MCF 10A (cell line): ENCODE results near the gene C1orf50. TPM values are rescaled to one million over a fixed set of nuclear protein-coding genes. Genes with fewer than 3 reads are reported as not detected.
"Not testable (repeated sequence)": the region's sequence is repeated elsewhere in the genome, so short reads cannot be mapped to it uniquely, and the experiment has no call there.

ENCODE experiments used
- BruUV-seq: library from RNA; stranded (reverse); fragments of 400-500 nt; replicated peaks from 2 replicates; lab custom pipeline; 2021; lab: Mats Ljungman, UMichigan
- CTCF ChIA-PET: fragments of 300-600 bp; sonication (Branson Sonifier 250); formaldehyde crosslinking; extraction: SDS; loops from one replicate; lab custom pipeline; 2021; ENCODE audit warnings: antibody characterized with exemption, inconsistent platforms; lab: Yijun Ruan, JAX
- POLR2A ChIA-PET: fragments of 300-600, 350-650 bp; sonication (Branson Sonifier 250); formaldehyde crosslinking; extraction: SDS; loops from one replicate; lab custom pipeline; 2020; ENCODE audit warnings: antibody characterized with exemption, inconsistent platforms; lab: Yijun Ruan, JAX
- DNase-seq: peaks from one replicate; pipeline ENCODE4 v3.0.0-alpha.2; 2018; ENCODE audit not compliant: unreplicated experiment
- H3K27ac Mint-ChIP-seq: one replicate; pipeline ENCODE4 v1.8.0; 2022; ENCODE audit warnings: mild to moderate bottlenecking, low read depth, mixed read lengths; ENCODE audit not compliant: unreplicated experiment
- H3K27me3 Mint-ChIP-seq: one replicate; pipeline ENCODE4 v1.8.0; 2022; ENCODE audit warnings: mixed read lengths; ENCODE audit not compliant: insufficient read depth, unreplicated experiment
- H3K36me3 Mint-ChIP-seq: one replicate; pipeline ENCODE4 v1.8.0; 2022; ENCODE audit warnings: mild to moderate bottlenecking, moderate library complexity, mixed read lengths; ENCODE audit not compliant: insufficient read depth, unreplicated experiment
- H3K4me1 Mint-ChIP-seq: one replicate; pipeline ENCODE4 v1.8.0; 2022; ENCODE audit warnings: mixed read lengths; ENCODE audit not compliant: insufficient read depth, unreplicated experiment
- H3K4me3 Mint-ChIP-seq: one replicate; pipeline ENCODE4 v1.8.0; 2022; ENCODE audit warnings: mild to moderate bottlenecking, moderate library complexity, mixed read lengths; ENCODE audit not compliant: unreplicated experiment
- H3K9me3 Mint-ChIP-seq: one replicate; pipeline ENCODE4 v1.8.0; 2022; ENCODE audit warnings: mixed read lengths; ENCODE audit not compliant: unreplicated experiment
- CTCF ChIP-seq: fragments of 200-600 bp; IDR thresholded peaks from one replicate; pipeline ENCODE4 v1.8.0; 2022; ENCODE audit warnings: antibody characterized with exemption, mild to moderate bottlenecking; ENCODE audit not compliant: unreplicated experiment
- intact Hi-C: fragments of 100-400 bp; cut with micrococcal nuclease; formaldehyde crosslinking; loops from 2 replicates; pipeline ENCODE4 v1.14.1; 2022
- total RNA-seq: library from RNA; stranded (reverse); gene quantifications from 2 replicates; pipeline ENCODE4 v1.2.3, GENCODE V29; 2022

The C1orf50 gene
- total RNA-seq, 1 experiment from 2014 or later, result 11.7 TPM

DNA sequence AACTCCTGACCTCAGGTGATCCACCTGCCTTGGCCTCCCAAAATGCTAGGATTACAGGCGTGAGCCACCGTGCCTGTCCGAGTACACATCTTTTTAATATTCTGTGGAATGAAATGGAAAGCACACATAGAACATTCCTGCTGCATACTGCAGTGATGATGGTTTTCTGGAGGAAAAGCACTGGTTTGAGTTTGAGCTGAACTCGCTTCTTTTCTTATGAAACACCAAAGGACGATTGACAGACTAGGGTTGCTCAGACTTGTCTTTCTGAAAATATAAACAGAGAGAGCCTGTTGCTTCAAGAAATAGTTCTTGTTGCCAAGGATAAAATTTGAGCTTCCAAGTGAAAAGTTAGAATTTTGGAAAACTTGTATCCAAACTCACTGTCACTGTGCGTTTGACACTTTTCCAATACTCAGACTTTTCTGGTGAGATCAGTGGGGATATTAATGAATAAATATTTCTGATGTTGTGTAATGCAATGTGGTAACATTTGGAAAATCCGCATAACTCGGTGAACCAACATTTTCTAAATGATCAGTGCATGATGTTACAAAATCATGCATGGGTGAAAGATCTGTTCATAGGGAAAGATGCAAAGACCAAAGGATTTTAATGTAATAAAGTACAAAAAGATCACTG is 34.9 kb downstream of the C1orf50 start:
- Mint-ChIP-seq H3K27me3 (no peaks in the 10 kb centered on the region), H3K9me3 (no peaks in the 10 kb centered on the region), H3K4me1 (no peaks in the 10 kb centered on the region), H3K36me3 (no peaks in the 10 kb centered on the region), H3K4me3 (no peak overlapping the region), H3K27ac (no peak overlapping the region)
- POLR2A ChIA-PET, result interaction anchor here (1.1 to 1.5 kb wide), 4 partner anchors 11 to 36 kb away, joined by 3 to 6 read pairs (median 4); partner anchors contain the start of genes C1orf50 and P3H1
- no peak for TF ChIP-seq CTCF
- intact Hi-C loops, result no loop called here
- BruUV-seq, result no TSS peak
- CTCF ChIA-PET, result no interaction called here
- no peak for DNase-seq

DNA sequence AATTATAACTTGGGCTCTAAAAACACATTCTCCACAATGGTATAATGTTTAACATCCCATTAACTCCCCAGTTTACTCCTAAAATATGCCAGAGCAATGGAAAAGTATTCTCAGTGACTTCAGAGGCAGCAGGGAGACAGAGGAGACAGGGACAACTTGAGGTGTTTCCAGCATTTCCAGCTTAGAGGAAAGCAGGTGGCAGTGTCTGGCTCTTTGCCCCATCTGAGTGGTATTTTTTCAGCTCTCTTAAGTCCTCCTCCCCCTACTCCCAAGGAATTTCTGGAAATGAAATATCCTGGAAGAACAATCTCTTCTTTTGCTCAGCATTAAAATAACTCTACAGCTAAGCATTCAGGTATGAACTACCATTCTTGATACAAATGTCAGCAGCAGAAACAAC is 39.1 kb downstream of the C1orf50 start:
- no peak for TF ChIP-seq CTCF
- H3K27ac Mint-ChIP-seq, result no peak overlapping the region

DNA sequence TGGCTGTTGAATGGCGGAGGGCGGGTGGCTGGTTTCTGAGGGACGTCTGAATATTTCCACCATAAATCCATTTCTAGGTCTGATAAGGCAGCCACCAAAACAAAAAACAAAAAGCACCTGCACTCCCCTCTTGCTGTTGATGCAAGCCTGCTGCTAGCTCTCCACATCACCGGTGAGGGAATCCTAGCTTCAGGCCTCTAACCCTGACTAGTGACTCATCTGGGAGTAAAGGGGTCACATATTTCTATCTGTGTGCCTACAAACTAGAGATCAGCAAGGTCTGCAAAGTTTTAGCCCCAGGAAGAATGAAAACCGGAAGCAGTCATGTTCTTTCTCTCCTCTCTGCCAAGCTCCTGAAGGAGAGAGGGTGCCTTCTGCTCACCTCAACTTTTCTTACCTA is 39.5 kb downstream of the C1orf50 start:
- H3K36me3 Mint-ChIP-seq, result peaks cover 5% of the 10 kb centered on the region
- ChIA-PET CTCF (interaction anchor here (1.9 kb wide), 1 partner anchor 267 kb away, joined by 6 read pairs; no protein-coding TSS in a partner anchor), POLR2A (interaction anchor here (0.6 to 1.4 kb wide), 4 partner anchors 10 to 299 kb away, joined by 3 to 6 read pairs (median 4); partner anchors contain the start of gene YBX1)
- no peak overlapping the region for H3K4me3 Mint-ChIP-seq
- TF ChIP-seq CTCF, result no peak
- no peaks in the 10 kb centered on the region for H3K27me3 Mint-ChIP-seq
- intact Hi-C loops, result no loop called here
- H3K27ac Mint-ChIP-seq, result no peak overlapping the region
- no peaks in the 10 kb centered on the region for H3K4me1 Mint-ChIP-seq
- no peaks in the 10 kb centered on the region for H3K9me3 Mint-ChIP-seq
- no peak for DNase-seq
- no TSS peak for BruUV-seq

More for the DNA sequence above, 39.1 kb downstream of the C1orf50 start:
- Mint-ChIP-seq H3K4me1 (no peaks in the 10 kb centered on the region), H3K9me3 (no peaks in the 10 kb centered on the region), H3K27me3 (no peaks in the 10 kb centered on the region), H3K36me3 (peaks cover 5% of the 10 kb centered on the region), H3K4me3 (no peak overlapping the region)
- BruUV-seq, result no TSS peak
- intact Hi-C loops, result no loop called here
- CTCF ChIA-PET, result interaction anchor here (0.8 kb wide), 1 partner anchor 27 kb away, joined by 3 read pairs; no protein-coding TSS in a partner anchor
- POLR2A ChIA-PET, result interaction anchor here (0.6 to 1.4 kb wide), 5 partner anchors 10 to 299 kb away, joined by 3 to 6 read pairs (median 3); partner anchors contain the start of gene YBX1
- DNase-seq, result no peak

GRCh38 chr1:42807056-42807668 is 40.1 kb downstream of the C1orf50 start:
- H3K27ac Mint-ChIP-seq, result no peak overlapping the region
- no peak for TF ChIP-seq CTCF
- H3K4me1 Mint-ChIP-seq, result no peaks in the 10 kb centered on the region
- peaks cover 5% of the 10 kb centered on the region for H3K36me3 Mint-ChIP-seq
- POLR2A ChIA-PET, result interaction anchor here (1.2 to 1.4 kb wide), 2 partner anchors 9 to 40 kb away, joined by 4 read pairs; no protein-coding TSS in a partner anchor
- no peaks in the 10 kb centered on the region for H3K27me3 Mint-ChIP-seq
- CTCF ChIA-PET, result interaction anchor here (1.9 kb wide), 1 partner anchor 267 kb away, joined by 6 read pairs; no protein-coding TSS in a partner anchor
- no peak for DNase-seq
- no peak overlapping the region for H3K4me3 Mint-ChIP-seq
- no TSS peak for BruUV-seq
- intact Hi-C loops, result no loop called here
- H3K9me3 Mint-ChIP-seq, result no peaks in the 10 kb centered on the region

DNA sequence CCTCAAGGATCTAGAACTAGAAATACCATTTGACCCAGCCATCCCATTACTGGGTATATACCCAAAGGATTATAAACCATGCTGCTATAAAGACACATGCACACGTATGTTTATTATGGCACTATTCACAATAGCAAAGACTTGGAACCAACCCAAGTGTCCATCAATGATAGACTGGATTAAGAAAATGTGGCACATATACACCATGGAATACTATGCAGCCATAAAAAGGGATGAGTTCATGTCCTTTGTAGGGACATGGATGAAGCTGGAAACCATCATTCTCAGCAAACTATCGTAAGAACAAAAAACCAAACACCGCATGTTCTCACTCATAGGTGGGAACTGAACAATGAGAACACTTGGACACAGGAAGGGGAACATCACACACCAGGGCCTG is 47.8 kb downstream of the C1orf50 start:
- H3K4me3 Mint-ChIP-seq, BruUV-seq, H3K27ac Mint-ChIP-seq, H3K27me3 Mint-ChIP-seq, H3K9me3 Mint-ChIP-seq, intact Hi-C loops, DNase-seq: not testable (repeated sequence)
- H3K36me3 Mint-ChIP-seq, result peaks cover 10% of the 10 kb centered on the region
- CTCF ChIA-PET, result interaction anchor here (0.5 to 0.6 kb wide), 2 partner anchors 258 to 575 kb away, joined by 3 read pairs; partner anchors contain the start of genes MED8 and SZT2
- POLR2A ChIA-PET, result interaction anchor here (3.8 to 11.5 kb wide), 2 partner anchors 31 to 48 kb away, joined by 56 to 88 read pairs; partner anchors contain the start of genes C1orf50, P3H1 and ZNF691
- H3K4me1 Mint-ChIP-seq, result peaks cover 15% of the 10 kb centered on the region
